HepG2 (cell line): ENCODE data around the gene GLG1. TPM values are rescaled to one million over a fixed set of nuclear protein-coding genes. Genes with fewer than 3 reads are reported as not detected.

Experiments used
- ATF1 ChIP-seq: IDR thresholded peaks from 2 replicates; pipeline ENCODE4 v1.6.1; 2016; ENCODE audit warnings: mild to moderate bottlenecking, control low read depth
- EZH2 ChIP-seq: conservative IDR thresholded peaks from 2 replicates; pipeline ENCODE4 v1.6.1; 2012; ENCODE audit warnings: mild to moderate bottlenecking, low read depth, low read length, moderate library complexity
- HOXA7 ChIP-seq: sonication (generic); formaldehyde crosslinking; IDR thresholded peaks from 2 replicates; pipeline ENCODE4 v1.8.1; 2022; ENCODE audit warnings: mild to moderate bottlenecking, missing genetic modification reagents, moderate library complexity
- NCOA5 ChIP-seq: sonication (generic); formaldehyde crosslinking; IDR thresholded peaks from 2 replicates; pipeline ENCODE4 v1.4.0; 2020; ENCODE audit warnings: missing genetic modification reagents
- NFE2 ChIP-seq: sonication (generic); formaldehyde crosslinking; IDR thresholded peaks from 2 replicates; pipeline ENCODE4 v1.4.0; 2020; ENCODE audit warnings: missing genetic modification reagents
- POGZ ChIP-seq: sonication (generic); formaldehyde crosslinking; IDR thresholded peaks from 2 replicates; pipeline ENCODE4 v1.4.0; 2020; ENCODE audit warnings: mild to moderate bottlenecking, missing genetic modification reagents
- RXRB ChIP-seq: IDR thresholded peaks from 2 replicates; pipeline ENCODE4 v1.6.1; 2016; ENCODE audit warnings: borderline replicate concordance, missing genetic modification reagents, missing compliant biosample characterization
- SNAI1 ChIP-seq: sonication (generic); formaldehyde crosslinking; IDR thresholded peaks from 2 replicates; pipeline ENCODE4 v1.5.0; 2020; ENCODE audit warnings: mild to moderate bottlenecking, missing genetic modification reagents, borderline replicate concordance
- SRY ChIP-seq: sonication (generic); formaldehyde crosslinking; IDR thresholded peaks from 2 replicates; pipeline ENCODE4 v1.8.0; 2022; ENCODE audit warnings: mild to moderate bottlenecking, missing genetic modification reagents
- TSC22D2 ChIP-seq: sonication (generic); formaldehyde crosslinking; IDR thresholded peaks from 2 replicates; pipeline ENCODE4 v1.5.1; 2020; ENCODE audit warnings: missing genetic modification reagents, mild to moderate bottlenecking, borderline replicate concordance
- ZNF337 ChIP-seq: sonication (generic); formaldehyde crosslinking; IDR thresholded peaks from 2 replicates; pipeline ENCODE4 v1.5.1; 2020; ENCODE audit warnings: missing genetic modification reagents, low read depth, mild to moderate bottlenecking, borderline replicate concordance
- ZNF382 ChIP-seq: sonication (generic); formaldehyde crosslinking; IDR thresholded peaks from 2 replicates; pipeline ENCODE4 v1.5.0; 2020; ENCODE audit warnings: missing genetic modification reagents, mild to moderate bottlenecking, borderline replicate concordance
- ZNF570 ChIP-seq: sonication (generic); formaldehyde crosslinking; IDR thresholded peaks from 2 replicates; pipeline ENCODE4 v1.4.0; 2020; ENCODE audit warnings: mild to moderate bottlenecking, missing genetic modification reagents, borderline replicate concordance
- ZSCAN21 ChIP-seq: sonication (generic); formaldehyde crosslinking; IDR thresholded peaks from 2 replicates; pipeline ENCODE4 v1.8.0; 2022; ENCODE audit warnings: mild to moderate bottlenecking, missing genetic modification reagents, moderate library complexity, borderline replicate concordance
- polyA plus RNA-seq, 8 experiments: library from polyadenylated mRNA; depleted of rRNA in 3 of 8; stranded (reverse) in 7 of 8; unstranded in 1 of 8; fragments of >200 nt; fragmentation: Illumina TruSeq in 4 of 8; extraction: Trizol in 4 of 8; gene quantifications; 2 replicates each; pipeline versions ENCODE4 v1.2.1 to v1.2.3, GENCODE V29; 2011 to 2016; ENCODE audit warnings: low read depth in 4 of 8, missing spikeins in 1 of 8, mixed read lengths in 1 of 8; ENCODE audit not compliant: insufficient read depth in 1 of 8
- total RNA-seq, 5 experiments: library from RNA; depleted of rRNA; stranded (reverse); fragments of >200 nt; fragmentation: Illumina TruSeq; extraction: Trizol; gene quantifications; 2 replicates each; pipeline ENCODE4 v1.2.3, GENCODE V29; 2016; ENCODE audit warnings: low read depth in 1 of 5
- TF ChIP-seq, protein P1 (sequence below): sonication (generic); formaldehyde crosslinking; IDR thresholded peaks from 2 replicates; pipeline ENCODE4 v1.5.0; 2020; ENCODE audit warnings: mild to moderate bottlenecking, missing genetic modification reagents, borderline replicate concordance
- TF ChIP-seq, protein P2 (sequence below): sonication (generic); formaldehyde crosslinking; IDR thresholded peaks from 2 replicates; pipeline ENCODE4 v1.5.1; 2020; ENCODE audit warnings: mild to moderate bottlenecking, missing genetic modification reagents, borderline replicate concordance
- TF ChIP-seq, protein P3 (sequence below): sonication (generic); formaldehyde crosslinking; IDR thresholded peaks from 2 replicates; pipeline ENCODE4 v1.4.0; 2020; ENCODE audit warnings: mild to moderate bottlenecking, missing genetic modification reagents, borderline replicate concordance

Gene GLG1
- total and polyA plus RNA-seq, 2 of the 13 experiments (the other 11 are each of a cell fraction or from before 2014, with no cell fraction given): 87.7 to 141 TPM

DNA sequence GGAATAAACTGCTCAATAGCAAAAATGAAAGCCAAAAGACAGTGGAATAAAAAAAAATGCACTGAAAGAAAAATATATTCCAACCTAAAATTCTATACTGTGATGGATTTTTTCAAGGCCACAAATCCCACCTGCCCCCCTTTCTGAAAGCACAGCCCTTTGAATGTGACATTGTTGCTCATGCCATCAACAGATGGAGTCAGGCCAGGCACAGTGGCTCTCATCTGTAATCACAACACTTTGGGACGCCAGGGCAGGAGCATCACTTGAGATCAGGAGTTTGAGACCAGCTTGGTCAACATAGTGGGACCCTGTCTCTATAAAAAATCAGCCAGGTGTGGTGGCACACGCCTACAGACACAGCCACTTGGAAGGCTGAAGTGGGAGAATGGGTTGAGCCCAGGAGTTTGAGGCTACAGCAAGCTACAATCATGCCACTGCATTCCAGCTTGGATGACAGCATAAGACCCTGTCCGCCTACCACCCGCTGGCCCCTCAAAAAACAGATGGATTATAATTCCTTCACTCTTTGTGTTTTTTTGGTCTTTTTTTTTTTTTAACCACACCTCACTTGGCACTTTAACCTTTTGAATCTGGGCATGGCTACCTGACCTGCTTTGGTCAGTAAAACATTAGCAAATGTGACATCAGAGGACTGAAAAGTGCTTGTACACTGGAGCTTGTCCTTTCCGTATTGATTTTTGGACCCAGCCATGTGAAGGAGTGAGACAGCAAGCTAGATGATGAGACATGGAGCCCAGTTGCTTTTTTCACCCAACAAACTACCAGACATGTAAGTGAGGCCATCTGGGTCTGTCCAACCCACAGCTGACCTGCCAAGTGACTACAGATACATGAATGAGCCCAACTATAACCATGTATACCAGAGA is 36.3 kb downstream of the GLG1 start (continued):
- TF ChIP-seq, protein P1, sequence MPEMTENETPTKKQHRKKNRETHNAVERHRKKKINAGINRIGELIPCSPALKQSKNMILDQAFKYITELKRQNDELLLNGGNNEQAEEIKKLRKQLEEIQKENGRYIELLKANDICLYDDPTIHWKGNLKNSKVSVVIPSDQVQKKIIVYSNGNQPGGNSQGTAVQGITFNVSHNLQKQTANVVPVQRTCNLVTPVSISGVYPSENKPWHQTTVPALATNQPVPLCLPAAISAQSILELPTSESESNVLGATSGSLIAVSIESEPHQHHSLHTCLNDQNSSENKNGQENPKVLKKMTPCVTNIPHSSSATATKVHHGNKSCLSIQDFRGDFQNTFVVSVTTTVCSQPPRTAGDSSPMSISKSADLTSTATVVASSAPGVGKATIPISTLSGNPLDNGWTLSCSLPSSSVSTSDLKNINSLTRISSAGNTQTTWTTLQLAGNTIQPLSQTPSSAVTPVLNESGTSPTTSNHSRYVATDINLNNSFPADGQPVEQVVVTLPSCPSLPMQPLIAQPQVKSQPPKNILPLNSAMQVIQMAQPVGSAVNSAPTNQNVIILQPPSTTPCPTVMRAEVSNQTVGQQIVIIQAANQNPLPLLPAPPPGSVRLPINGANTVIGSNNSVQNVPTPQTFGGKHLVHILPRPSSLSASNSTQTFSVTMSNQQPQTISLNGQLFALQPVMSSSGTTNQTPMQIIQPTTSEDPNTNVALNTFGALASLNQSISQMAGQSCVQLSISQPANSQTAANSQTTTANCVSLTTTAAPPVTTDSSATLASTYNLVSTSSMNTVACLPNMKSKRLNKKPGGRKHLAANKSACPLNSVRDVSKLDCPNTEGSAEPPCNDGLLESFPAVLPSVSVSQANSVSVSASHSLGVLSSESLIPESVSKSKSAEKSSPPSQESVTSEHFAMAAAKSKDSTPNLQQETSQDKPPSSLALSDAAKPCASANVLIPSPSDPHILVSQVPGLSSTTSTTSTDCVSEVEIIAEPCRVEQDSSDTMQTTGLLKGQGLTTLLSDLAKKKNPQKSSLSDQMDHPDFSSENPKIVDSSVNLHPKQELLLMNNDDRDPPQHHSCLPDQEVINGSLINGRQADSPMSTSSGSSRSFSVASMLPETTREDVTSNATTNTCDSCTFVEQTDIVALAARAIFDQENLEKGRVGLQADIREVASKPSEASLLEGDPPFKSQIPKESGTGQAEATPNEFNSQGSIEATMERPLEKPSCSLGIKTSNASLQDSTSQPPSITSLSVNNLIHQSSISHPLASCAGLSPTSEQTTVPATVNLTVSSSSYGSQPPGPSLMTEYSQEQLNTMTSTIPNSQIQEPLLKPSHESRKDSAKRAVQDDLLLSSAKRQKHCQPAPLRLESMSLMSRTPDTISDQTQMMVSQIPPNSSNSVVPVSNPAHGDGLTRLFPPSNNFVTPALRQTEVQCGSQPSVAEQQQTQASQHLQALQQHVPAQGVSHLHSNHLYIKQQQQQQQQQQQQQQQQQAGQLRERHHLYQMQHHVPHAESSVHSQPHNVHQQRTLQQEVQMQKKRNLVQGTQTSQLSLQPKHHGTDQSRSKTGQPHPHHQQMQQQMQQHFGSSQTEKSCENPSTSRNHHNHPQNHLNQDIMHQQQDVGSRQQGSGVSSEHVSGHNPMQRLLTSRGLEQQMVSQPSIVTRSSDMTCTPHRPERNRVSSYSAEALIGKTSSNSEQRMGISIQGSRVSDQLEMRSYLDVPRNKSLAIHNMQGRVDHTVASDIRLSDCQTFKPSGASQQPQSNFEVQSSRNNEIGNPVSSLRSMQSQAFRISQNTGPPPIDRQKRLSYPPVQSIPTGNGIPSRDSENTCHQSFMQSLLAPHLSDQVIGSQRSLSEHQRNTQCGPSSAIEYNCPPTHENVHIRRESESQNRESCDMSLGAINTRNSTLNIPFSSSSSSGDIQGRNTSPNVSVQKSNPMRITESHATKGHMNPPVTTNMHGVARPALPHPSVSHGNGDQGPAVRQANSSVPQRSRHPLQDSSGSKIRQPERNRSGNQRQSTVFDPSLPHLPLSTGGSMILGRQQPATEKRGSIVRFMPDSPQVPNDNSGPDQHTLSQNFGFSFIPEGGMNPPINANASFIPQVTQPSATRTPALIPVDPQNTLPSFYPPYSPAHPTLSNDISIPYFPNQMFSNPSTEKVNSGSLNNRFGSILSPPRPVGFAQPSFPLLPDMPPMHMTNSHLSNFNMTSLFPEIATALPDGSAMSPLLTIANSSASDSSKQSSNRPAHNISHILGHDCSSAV: no peak
- TF ChIP-seq SRY (no peak), POGZ (CRISPR knock-in tag) (peak; percentile 90), RXRB (CRISPR knock-in tag) (peak; percentile 80), NFE2 (CRISPR knock-in tag) (no peak), ATF1 (CRISPR knock-in tag) (no peak), NCOA5 (CRISPR knock-in tag) (no peak), SNAI1 (CRISPR knock-in tag) (no peak), EZH2 (no peak), TSC22D2 (CRISPR knock-in tag) (no peak), ZNF382 (CRISPR knock-in tag) (no peak), ZSCAN21 (CRISPR knock-in tag) (no peak), ZNF337 (CRISPR knock-in tag) (no peak), ZNF570 (CRISPR knock-in tag) (no peak), HOXA7 (CRISPR knock-in tag) (no peak)
- TF ChIP-seq, protein P2, sequence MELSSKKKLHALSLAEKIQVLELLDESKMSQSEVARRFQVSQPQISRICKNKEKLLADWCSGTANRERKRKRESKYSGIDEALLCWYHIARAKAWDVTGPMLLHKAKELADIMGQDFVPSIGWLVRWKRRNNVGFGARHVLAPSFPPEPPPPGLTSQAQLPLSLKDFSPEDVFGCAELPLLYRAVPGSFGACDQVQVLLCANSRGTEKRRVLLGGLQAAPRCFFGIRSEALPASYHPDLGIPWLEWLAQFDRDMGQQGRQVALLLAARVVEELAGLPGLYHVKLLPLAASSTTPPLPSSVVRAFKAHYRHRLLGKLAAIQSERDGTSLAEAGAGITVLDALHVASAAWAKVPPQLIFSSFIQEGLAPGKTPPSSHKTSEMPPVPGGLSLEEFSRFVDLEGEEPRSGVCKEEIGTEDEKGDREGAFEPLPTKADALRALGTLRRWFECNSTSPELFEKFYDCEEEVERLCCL (CRISPR knock-in tag): no peak
- TF ChIP-seq, protein P3, sequence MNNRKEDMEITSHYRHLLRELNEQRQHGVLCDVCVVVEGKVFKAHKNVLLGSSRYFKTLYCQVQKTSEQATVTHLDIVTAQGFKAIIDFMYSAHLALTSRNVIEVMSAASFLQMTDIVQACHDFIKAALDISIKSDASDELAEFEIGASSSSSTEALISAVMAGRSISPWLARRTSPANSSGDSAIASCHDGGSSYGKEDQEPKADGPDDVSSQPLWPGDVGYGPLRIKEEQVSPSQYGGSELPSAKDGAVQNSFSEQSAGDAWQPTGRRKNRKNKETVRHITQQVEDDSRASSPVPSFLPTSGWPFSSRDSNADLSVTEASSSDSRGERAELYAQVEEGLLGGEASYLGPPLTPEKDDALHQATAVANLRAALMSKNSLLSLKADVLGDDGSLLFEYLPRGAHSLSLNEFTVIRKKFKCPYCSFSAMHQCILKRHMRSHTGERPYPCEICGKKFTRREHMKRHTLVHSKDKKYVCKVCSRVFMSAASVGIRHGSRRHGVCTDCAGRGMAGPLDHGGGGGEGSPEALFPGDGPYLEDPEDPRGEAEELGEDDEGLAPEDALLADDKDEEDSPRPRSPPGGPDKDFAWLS (CRISPR knock-in tag): no peak
